Measurements from ENCODE around the gene PLA2G15. TPM values are rescaled to one million over a fixed set of nuclear protein-coding genes. Genes with fewer than 3 reads are reported as not detected.

PLA2G15 gene
- polyA plus RNA-seq, 4 donors, result 5.4 to 19.8 (median 6.5) TPM

DNA sequence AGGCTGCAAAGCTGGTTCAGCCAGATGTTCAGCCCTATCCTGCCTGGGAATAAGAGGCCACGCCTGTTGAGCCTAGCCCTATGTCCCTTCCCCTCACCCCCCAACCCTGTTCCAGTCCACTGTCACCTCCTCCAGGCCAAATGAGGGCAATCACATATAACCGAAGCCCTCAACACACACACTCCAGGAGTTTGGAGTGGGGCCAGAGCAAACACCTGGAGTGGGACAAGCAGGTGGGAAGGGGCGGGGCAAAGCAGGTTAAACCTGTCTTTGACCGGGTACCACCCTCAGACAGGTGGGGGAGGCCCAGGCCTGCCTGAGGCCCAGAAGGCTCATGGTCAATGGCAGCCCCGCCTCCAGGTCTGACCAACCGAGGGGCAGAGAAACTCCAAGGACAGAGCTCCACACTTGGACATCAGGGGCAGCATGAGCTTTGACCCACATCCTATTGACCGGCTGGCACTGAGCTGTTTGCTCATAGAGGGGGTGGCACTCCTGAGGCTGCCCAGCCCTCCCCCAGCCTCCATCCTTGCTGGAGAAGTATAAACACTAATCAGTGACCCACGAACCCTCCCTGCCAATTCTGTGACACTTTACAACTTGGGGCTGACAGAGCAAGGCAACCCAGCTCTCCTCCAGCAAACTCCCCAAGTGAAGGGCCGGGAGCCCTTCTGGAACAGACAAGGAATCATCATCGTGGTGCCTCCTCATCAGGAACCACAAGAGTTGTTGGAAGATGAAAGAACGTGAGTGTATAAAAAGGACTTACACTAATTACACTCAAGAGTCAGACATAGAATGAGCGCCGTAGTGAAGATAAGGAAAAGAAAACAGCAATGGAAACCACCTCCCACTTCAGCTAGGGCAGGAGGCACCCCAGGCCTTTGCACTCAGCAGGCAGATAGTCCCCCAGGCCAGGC, 10.7 kb upstream of the PLA2G15 start:
- no peaks in the 10 kb centered on the region for H3K9me3 ChIP-seq (ENCODE audit: control insufficient read depth in 2 of 2, insufficient read depth in 1 of 2, low read depth in 1 of 2, low read length in 1 of 2)
- peak overlapping the region in 2 of 3 donors; percentile 66 to 79 for H3K4me3 ChIP-seq (ENCODE audit: low read depth in 1 of 3, low read length in 3 of 3)
- no peak for FAIRE-seq
- DNase-seq, result peak; percentile 92
- WGBS, 3 donors, result 11 to 40% (median 31%) methylated on average over 13 of the region's 13 CpGs
- H3K27ac ChIP-seq (ENCODE audit: low read depth in 1 of 3, low read length in 2 of 3), result peak overlapping the region; percentile 84 to 99 (median 96)
- H3K4me1 ChIP-seq (ENCODE audit: control insufficient read depth in 3 of 3, insufficient read depth in 2 of 3, low read depth in 1 of 3, low read length in 2 of 3), result peaks cover 0 to 34% (median 0%) of the 10 kb centered on the region in 3 donors
- peaks cover 0 to 16% (median 0%) of the 10 kb centered on the region in 3 donors for H3K27me3 ChIP-seq (ENCODE audit: control insufficient read depth in 3 of 3, insufficient read depth in 3 of 3, low read length in 3 of 3)
- peaks cover 3 to 48% (median 6%) of the 10 kb centered on the region in 3 donors for H3K36me3 ChIP-seq (ENCODE audit: control insufficient read depth in 3 of 3, insufficient read depth in 2 of 3, low read depth in 1 of 3, low read length in 3 of 3)

DNA sequence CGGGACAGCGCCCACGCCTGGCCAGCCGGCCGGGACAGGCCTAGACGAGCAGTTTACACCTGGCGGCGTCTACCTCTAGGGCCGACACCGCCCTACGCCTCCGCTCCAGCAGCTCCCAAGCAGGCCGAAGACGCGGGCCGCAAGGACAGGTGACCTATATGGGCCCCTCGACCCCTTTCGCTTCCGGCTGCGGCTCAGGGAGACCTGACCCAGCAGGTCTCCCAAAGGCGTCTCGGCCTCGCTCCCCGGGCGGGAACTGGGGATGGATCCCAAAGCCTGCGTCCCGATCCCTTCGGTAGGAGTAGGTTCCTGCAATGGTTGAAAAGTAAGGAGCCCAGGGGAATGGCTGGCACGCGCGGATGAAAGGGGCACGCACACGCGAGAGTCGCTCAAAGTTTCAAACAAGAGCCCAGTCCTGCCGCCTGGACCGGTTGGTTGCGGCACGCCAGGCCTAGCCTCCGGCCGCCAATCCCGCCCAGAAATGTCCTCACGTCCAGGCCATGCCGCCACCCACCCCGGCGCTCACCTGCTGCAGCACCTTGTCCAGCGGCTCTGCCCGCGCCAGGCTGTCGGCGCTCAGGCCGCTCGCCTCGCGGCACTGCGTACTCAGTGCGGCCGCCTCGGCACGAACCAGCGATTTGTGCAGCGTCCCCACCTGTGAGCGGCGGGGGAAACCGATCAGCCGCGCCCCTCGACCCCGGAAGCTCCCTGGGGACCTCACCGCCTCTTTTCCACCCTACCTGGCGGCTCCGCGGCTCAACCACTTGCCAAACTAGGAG, 9.9 kb upstream of the PLA2G15 start:
- WGBS, 3 donors, result 17 to 38% (median 31%) methylated on average over 60 to 73 of the region's 73 CpGs
- H3K36me3 ChIP-seq (ENCODE audit: control insufficient read depth in 3 of 3, insufficient read depth in 2 of 3, low read depth in 1 of 3, low read length in 3 of 3), result peaks cover 3 to 40% (median 6%) of the 10 kb centered on the region in 3 donors
- DNase-seq (peak; percentile 63 to 86), FAIRE-seq (no peak)
- H3K4me3 ChIP-seq (ENCODE audit: low read depth in 1 of 3, low read length in 3 of 3), result peak overlapping the region; percentile 55 to 79 (median 66)
- peak overlapping the region; percentile 84 to 99 (median 96) for H3K27ac ChIP-seq (ENCODE audit: low read depth in 1 of 3, low read length in 2 of 3)
- H3K9me3 ChIP-seq (ENCODE audit: control insufficient read depth in 2 of 2, insufficient read depth in 1 of 2, low read depth in 1 of 2, low read length in 1 of 2), result no peaks in the 10 kb centered on the region
- peaks cover 0 to 38% (median 0%) of the 10 kb centered on the region in 3 donors for H3K4me1 ChIP-seq (ENCODE audit: control insufficient read depth in 3 of 3, insufficient read depth in 2 of 3, low read depth in 1 of 3, low read length in 2 of 3)
- H3K27me3 ChIP-seq (ENCODE audit: control insufficient read depth in 3 of 3, insufficient read depth in 3 of 3, low read length in 3 of 3), result peaks cover 0 to 16% (median 0%) of the 10 kb centered on the region in 3 donors

DNA sequence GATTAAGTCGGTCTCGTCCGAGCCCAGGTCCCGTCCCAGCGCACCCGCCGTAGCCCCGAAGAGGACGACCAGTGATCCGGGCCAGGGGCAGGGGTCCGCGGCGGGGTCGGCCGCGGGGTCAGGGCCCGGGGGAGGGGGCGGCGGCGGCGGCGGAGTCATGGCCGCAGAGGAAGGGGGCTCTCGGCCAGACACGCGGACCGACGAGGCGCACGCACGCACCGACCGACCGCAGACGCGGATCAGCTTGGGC, 9.4 kb upstream of the PLA2G15 start, which contains the start of gene ESRP2:
Gene ESRP2 (minus strand): TSS at position 241 of the 250 bp plus-strand sequence. CDS start 82 bp downstream, at position 159.
- Histone ChIP-seq H3K27me3 (ENCODE audit: control insufficient read depth in 3 of 3, insufficient read depth in 3 of 3, low read length in 3 of 3) (peaks cover 0 to 16% (median 0%) of the 10 kb centered on the region in 3 donors), H3K4me1 (ENCODE audit: control insufficient read depth in 3 of 3, insufficient read depth in 2 of 3, low read depth in 1 of 3, low read length in 2 of 3) (peaks cover 0 to 38% (median 0%) of the 10 kb centered on the region in 3 donors), H3K36me3 (ENCODE audit: control insufficient read depth in 3 of 3, insufficient read depth in 2 of 3, low read depth in 1 of 3, low read length in 3 of 3) (peaks cover 3 to 35% (median 6%) of the 10 kb centered on the region in 3 donors), H3K4me3 (ENCODE audit: low read depth in 1 of 3, low read length in 3 of 3) (peak within 1 kb of the TSS; percentile 55 to 79 (median 66)), H3K27ac (ENCODE audit: low read depth in 1 of 3, low read length in 2 of 3) (peak within 1 kb of the TSS; percentile 94 to 99 (median 96)), H3K9me3 (ENCODE audit: control insufficient read depth in 2 of 2, insufficient read depth in 1 of 2, low read depth in 1 of 2, low read length in 1 of 2) (no peaks in the 10 kb centered on the region)
- DNase-seq (no peak), FAIRE-seq (no peak)
- WGBS, 3 donors, result 5 to 9% (median 6%) methylated on average over 30 to 36 of the region's 36 CpGs

DNA sequence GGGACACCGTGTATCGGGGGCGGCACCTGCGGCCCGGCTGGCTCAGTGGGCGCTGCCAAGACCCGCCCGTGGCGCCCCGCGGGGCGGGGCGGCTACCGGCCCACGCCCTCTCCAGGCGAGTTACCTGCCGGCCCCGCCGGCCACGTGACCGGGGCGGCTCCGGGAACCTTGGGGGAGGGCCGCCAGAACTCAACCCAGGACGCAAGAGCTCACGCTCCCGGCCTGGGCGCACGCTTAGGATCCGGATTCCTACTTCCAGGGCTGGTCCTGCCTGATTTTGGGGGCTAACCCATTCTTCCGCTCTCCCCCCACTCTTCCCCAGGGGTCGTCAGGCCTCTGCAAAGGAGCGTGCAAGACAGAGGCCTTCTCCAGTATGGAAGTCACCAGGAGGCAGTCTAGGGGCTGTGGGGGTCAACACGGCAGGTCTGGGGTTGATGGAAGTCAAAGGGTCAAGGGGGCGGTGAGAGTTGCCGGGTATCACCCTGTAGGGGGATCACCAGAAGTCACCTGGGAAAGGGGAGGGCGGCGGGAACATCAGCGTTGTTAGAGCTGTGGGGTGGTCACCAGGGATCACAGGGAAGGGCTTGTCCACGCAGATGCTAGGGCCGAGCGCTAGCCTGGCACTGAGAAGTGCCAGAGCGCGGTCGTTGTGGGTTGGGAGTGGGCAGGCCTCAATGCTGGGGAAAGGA, 8.9 kb upstream of the PLA2G15 start:
- peak overlapping the region; percentile 94 to 99 (median 96) for H3K27ac ChIP-seq (ENCODE audit: low read depth in 1 of 3, low read length in 2 of 3)
- H3K4me3 ChIP-seq (ENCODE audit: low read depth in 1 of 3, low read length in 3 of 3), result peak overlapping the region; percentile 55 to 79 (median 66)
- 4 to 13% (median 9%) methylated on average over 30 to 45 of the region's 45 CpGs for WGBS, 3 donors
- FAIRE-seq (no peak), DNase-seq (peak; percentile 95 to 96)
- H3K9me3 ChIP-seq (ENCODE audit: control insufficient read depth in 2 of 2, insufficient read depth in 1 of 2, low read depth in 1 of 2, low read length in 1 of 2), result no peaks in the 10 kb centered on the region
- H3K4me1 ChIP-seq (ENCODE audit: control insufficient read depth in 3 of 3, insufficient read depth in 2 of 3, low read depth in 1 of 3, low read length in 2 of 3), result peaks cover 0 to 38% (median 0%) of the 10 kb centered on the region in 3 donors
- H3K36me3 ChIP-seq (ENCODE audit: control insufficient read depth in 3 of 3, insufficient read depth in 2 of 3, low read depth in 1 of 3, low read length in 3 of 3), result peaks cover 3 to 30% (median 6%) of the 10 kb centered on the region in 3 donors
- H3K27me3 ChIP-seq (ENCODE audit: control insufficient read depth in 3 of 3, insufficient read depth in 3 of 3, low read length in 3 of 3), result peaks cover 0 to 16% (median 0%) of the 10 kb centered on the region in 3 donors

DNA sequence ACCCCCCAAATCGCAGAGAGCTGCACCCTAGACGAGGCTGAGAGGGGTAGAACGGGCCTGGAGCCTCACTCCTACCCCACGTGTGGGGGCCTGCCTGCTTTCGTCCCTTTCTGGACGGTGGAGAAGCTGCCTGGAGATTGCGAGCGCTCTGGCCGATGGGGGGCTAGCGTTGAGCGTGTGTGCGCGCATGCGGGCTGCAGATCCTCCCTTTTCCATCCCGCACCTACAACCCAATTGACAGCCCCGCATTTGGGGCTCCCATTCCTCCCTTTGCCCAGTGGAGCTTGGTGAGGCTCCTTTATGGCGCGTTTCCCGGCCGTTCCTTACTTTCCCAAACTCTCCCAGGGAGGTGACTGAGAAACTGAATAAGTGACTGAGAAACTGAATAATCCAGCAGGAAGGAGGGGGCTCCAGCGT, 8.3 kb upstream of the PLA2G15 start:
- peak overlapping the region; percentile 94 to 99 (median 96) for H3K27ac ChIP-seq (ENCODE audit: low read depth in 1 of 3, low read length in 2 of 3)
- H3K4me3 ChIP-seq (ENCODE audit: low read depth in 1 of 3, low read length in 3 of 3), result peak overlapping the region in 2 of 3 donors; percentile 66 to 74
- H3K27me3 ChIP-seq (ENCODE audit: control insufficient read depth in 3 of 3, insufficient read depth in 3 of 3, low read length in 3 of 3), result peaks cover 0 to 16% (median 0%) of the 10 kb centered on the region in 3 donors
- WGBS, 3 donors, result 7 to 14% (median 10%) methylated on average over 19 to 21 of the region's 21 CpGs
- no peaks in the 10 kb centered on the region for H3K9me3 ChIP-seq (ENCODE audit: control insufficient read depth in 2 of 2, insufficient read depth in 1 of 2, low read depth in 1 of 2, low read length in 1 of 2)
- H3K4me1 ChIP-seq (ENCODE audit: control insufficient read depth in 3 of 3, insufficient read depth in 2 of 3, low read depth in 1 of 3, low read length in 2 of 3), result peaks cover 0 to 38% (median 0%) of the 10 kb centered on the region in 3 donors
- H3K36me3 ChIP-seq (ENCODE audit: control insufficient read depth in 3 of 3, insufficient read depth in 2 of 3, low read depth in 1 of 3, low read length in 3 of 3), result peaks cover 0 to 24% (median 6%) of the 10 kb centered on the region in 3 donors
- FAIRE-seq (no peak), DNase-seq (peak; percentile 27 to 61)

DNA sequence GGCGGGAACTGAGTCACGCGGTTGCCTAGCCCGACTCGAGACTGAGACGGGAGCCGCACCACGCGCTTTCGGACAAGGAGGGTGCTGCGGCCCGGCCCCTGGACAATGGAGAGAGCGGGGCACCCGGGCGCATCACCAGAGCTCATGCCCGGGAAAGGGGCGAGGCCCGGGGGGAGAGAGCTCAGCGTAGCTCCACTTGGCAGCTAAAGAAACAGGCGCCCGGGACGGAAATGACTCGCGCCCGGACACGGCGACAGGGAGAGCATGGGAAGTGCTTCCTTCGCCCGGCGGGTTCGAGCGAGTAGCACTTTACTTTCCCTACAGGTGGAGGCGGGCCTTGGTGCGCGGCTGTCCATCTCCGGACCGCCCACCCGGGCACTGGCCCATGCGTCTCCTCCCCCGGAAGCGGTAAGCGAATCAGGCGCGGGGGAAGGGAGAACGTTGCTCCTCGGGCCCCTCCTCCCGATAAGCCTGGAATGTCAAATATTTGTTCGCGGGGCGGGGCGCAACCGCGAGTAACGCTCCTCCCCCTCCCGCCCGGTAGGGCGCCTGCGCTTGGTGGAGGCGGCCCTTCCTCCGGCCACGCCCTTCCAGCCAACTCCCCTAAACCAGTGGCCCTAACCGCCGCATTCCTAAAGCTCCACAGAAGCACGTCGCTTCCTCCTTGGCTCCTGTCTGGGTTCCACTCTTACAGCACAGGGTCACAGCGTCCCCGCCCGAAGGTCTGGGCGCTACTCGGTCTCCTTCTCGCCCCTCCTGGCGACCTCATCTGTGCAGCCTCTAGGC, 7.7 kb upstream of the PLA2G15 start:
- peaks cover 0 to 18% (median under 1%) of the 10 kb centered on the region in 3 donors for H3K36me3 ChIP-seq (ENCODE audit: control insufficient read depth in 3 of 3, insufficient read depth in 2 of 3, low read depth in 1 of 3, low read length in 3 of 3)
- H3K4me1 ChIP-seq (ENCODE audit: control insufficient read depth in 3 of 3, insufficient read depth in 2 of 3, low read depth in 1 of 3, low read length in 2 of 3), result peaks cover 0 to 38% (median 0%) of the 10 kb centered on the region in 3 donors
- no peak for FAIRE-seq
- peak; percentile 99 for DNase-seq
- peaks cover 0 to 16% (median 0%) of the 10 kb centered on the region in 3 donors for H3K27me3 ChIP-seq (ENCODE audit: control insufficient read depth in 3 of 3, insufficient read depth in 3 of 3, low read length in 3 of 3)
- 0 to 1% (median 1%) methylated on average over 61 to 72 of the region's 72 CpGs for WGBS, 3 donors
- no peaks in the 10 kb centered on the region for H3K9me3 ChIP-seq (ENCODE audit: control insufficient read depth in 2 of 2, insufficient read depth in 1 of 2, low read depth in 1 of 2, low read length in 1 of 2)
- peak overlapping the region; percentile 94 to 99 (median 96) for H3K27ac ChIP-seq (ENCODE audit: low read depth in 1 of 3, low read length in 2 of 3)
- peak overlapping the region; percentile 7 to 74 (median 66) for H3K4me3 ChIP-seq (ENCODE audit: low read depth in 1 of 3, low read length in 3 of 3)

DNA sequence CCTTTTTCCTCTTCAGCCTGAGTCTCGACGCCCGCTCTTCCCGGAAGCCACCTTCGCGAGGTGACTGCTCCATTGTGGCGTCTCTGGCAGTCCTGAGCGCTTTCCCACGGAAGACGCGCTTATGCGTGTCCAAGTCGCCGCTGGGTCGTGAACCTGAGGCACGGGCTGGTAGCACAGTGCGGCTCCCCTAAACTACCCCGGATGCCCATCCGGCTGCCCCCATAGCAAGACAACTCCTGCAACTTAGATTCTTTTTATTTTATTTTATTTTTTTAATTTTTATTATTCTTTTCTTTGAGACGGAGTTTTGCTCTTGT, 7.2 kb upstream of the PLA2G15 start:
- Histone ChIP-seq H3K27me3 (ENCODE audit: control insufficient read depth in 3 of 3, insufficient read depth in 3 of 3, low read length in 3 of 3) (peaks cover 0 to 16% (median 0%) of the 10 kb centered on the region in 3 donors), H3K4me1 (ENCODE audit: control insufficient read depth in 3 of 3, insufficient read depth in 2 of 3, low read depth in 1 of 3, low read length in 2 of 3) (peaks cover 0 to 37% (median 0%) of the 10 kb centered on the region in 3 donors), H3K36me3 (ENCODE audit: control insufficient read depth in 3 of 3, insufficient read depth in 2 of 3, low read depth in 1 of 3, low read length in 3 of 3) (peaks cover 0 to 13% (median 0%) of the 10 kb centered on the region in 3 donors), H3K27ac (ENCODE audit: low read depth in 1 of 3, low read length in 2 of 3) (peak overlapping the region; percentile 81 to 93 (median 93)), H3K4me3 (ENCODE audit: low read depth in 1 of 3, low read length in 3 of 3) (peak overlapping the region; percentile 7 to 55 (median 32)), H3K9me3 (ENCODE audit: control insufficient read depth in 2 of 2, insufficient read depth in 1 of 2, low read depth in 1 of 2, low read length in 1 of 2) (no peaks in the 10 kb centered on the region)
- DNase-seq (no peak), FAIRE-seq (no peak)
- WGBS, 3 donors, result 8 to 13% (median 13%) methylated on average over 20 of the region's 20 CpGs
